H1 (cell line): Measurements from ENCODE around the gene NME4. TPM values are rescaled to one million over a fixed set of nuclear protein-coding genes. Genes with fewer than 3 reads are reported as not detected.

ENCODE experiments used
- CTBP2 ChIP-seq: IDR thresholded peaks from 2 replicates; pipeline ENCODE4 v1.7.0; 2011; ENCODE audit warnings: borderline replicate concordance, mild to moderate bottlenecking, moderate library complexity, mixed read lengths, low read length; ENCODE audit not compliant: insufficient read depth, insufficient read length
- SRF ChIP-seq: IDR thresholded peaks from 2 replicates; pipeline ENCODE4 v1.6.1; 2011; ENCODE audit warnings: mild to moderate bottlenecking, low read depth, low read length, moderate library complexity
- polyA plus RNA-seq, 7 experiments: library from polyadenylated mRNA; depleted of rRNA in 3 of 7; stranded (reverse) in 5 of 7; unstranded in 2 of 7; fragments of >200 nt in 5 of 7; fragments of 200-250 nt in 2 of 7; gene quantifications; 1 replicate in 5 of 7; 2 replicates in 1 of 7; 4 replicates in 1 of 7; pipeline versions ENCODE4 v1.2.1 to v1.2.3, GENCODE V29; 2011 to 2013; ENCODE audit warnings: missing spikeins in 2 of 7, mixed read lengths in 2 of 7
- total RNA-seq: library from RNA; stranded (reverse); fragmentation: NEBNext Ultra II Directional; extraction: Animal tissue kit (Norgen Biotek cat#: 25700); gene quantifications from 2 replicates; pipeline ENCODE4 v1.2.1, GENCODE V29; 2021
- TF ChIP-seq, protein P1 (sequence below): fragments of 300-600 bp; sonication (generic); IDR thresholded peaks from 2 replicates; pipeline ENCODE4 v1.7.1; 2012; ENCODE audit warnings: low read length, moderate library complexity, mild to moderate bottlenecking, inconsistent platforms; ENCODE audit not compliant: insufficient replicate concordance

Gene NME4
- total and polyA plus RNA-seq, 2 of the 8 experiments (the other 6 are each of a cell fraction or from before 2014, with no cell fraction given) = 408 to 863 TPM

DNA sequence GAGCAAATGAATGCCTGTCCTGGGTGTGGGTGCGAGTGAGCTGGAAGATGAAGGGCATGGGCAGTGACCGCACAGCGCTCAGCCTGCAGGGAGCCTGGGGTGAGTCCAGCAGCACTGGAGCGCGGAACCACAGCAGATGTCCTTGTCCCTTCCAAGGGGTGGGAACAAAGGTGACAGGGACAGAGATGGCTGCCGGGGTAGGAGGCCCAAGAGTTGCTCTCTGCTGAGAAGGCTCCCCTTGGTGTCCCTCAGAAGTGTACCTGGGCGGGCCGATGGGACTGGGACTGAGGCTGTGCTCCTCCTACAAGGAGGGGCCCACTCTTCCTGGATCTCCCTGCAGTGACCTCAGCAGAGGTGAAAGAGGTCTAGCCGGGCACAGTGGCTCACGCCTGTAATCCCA is 7.6 kb upstream of the NME4 start (continued):
- TF ChIP-seq, protein P1, sequence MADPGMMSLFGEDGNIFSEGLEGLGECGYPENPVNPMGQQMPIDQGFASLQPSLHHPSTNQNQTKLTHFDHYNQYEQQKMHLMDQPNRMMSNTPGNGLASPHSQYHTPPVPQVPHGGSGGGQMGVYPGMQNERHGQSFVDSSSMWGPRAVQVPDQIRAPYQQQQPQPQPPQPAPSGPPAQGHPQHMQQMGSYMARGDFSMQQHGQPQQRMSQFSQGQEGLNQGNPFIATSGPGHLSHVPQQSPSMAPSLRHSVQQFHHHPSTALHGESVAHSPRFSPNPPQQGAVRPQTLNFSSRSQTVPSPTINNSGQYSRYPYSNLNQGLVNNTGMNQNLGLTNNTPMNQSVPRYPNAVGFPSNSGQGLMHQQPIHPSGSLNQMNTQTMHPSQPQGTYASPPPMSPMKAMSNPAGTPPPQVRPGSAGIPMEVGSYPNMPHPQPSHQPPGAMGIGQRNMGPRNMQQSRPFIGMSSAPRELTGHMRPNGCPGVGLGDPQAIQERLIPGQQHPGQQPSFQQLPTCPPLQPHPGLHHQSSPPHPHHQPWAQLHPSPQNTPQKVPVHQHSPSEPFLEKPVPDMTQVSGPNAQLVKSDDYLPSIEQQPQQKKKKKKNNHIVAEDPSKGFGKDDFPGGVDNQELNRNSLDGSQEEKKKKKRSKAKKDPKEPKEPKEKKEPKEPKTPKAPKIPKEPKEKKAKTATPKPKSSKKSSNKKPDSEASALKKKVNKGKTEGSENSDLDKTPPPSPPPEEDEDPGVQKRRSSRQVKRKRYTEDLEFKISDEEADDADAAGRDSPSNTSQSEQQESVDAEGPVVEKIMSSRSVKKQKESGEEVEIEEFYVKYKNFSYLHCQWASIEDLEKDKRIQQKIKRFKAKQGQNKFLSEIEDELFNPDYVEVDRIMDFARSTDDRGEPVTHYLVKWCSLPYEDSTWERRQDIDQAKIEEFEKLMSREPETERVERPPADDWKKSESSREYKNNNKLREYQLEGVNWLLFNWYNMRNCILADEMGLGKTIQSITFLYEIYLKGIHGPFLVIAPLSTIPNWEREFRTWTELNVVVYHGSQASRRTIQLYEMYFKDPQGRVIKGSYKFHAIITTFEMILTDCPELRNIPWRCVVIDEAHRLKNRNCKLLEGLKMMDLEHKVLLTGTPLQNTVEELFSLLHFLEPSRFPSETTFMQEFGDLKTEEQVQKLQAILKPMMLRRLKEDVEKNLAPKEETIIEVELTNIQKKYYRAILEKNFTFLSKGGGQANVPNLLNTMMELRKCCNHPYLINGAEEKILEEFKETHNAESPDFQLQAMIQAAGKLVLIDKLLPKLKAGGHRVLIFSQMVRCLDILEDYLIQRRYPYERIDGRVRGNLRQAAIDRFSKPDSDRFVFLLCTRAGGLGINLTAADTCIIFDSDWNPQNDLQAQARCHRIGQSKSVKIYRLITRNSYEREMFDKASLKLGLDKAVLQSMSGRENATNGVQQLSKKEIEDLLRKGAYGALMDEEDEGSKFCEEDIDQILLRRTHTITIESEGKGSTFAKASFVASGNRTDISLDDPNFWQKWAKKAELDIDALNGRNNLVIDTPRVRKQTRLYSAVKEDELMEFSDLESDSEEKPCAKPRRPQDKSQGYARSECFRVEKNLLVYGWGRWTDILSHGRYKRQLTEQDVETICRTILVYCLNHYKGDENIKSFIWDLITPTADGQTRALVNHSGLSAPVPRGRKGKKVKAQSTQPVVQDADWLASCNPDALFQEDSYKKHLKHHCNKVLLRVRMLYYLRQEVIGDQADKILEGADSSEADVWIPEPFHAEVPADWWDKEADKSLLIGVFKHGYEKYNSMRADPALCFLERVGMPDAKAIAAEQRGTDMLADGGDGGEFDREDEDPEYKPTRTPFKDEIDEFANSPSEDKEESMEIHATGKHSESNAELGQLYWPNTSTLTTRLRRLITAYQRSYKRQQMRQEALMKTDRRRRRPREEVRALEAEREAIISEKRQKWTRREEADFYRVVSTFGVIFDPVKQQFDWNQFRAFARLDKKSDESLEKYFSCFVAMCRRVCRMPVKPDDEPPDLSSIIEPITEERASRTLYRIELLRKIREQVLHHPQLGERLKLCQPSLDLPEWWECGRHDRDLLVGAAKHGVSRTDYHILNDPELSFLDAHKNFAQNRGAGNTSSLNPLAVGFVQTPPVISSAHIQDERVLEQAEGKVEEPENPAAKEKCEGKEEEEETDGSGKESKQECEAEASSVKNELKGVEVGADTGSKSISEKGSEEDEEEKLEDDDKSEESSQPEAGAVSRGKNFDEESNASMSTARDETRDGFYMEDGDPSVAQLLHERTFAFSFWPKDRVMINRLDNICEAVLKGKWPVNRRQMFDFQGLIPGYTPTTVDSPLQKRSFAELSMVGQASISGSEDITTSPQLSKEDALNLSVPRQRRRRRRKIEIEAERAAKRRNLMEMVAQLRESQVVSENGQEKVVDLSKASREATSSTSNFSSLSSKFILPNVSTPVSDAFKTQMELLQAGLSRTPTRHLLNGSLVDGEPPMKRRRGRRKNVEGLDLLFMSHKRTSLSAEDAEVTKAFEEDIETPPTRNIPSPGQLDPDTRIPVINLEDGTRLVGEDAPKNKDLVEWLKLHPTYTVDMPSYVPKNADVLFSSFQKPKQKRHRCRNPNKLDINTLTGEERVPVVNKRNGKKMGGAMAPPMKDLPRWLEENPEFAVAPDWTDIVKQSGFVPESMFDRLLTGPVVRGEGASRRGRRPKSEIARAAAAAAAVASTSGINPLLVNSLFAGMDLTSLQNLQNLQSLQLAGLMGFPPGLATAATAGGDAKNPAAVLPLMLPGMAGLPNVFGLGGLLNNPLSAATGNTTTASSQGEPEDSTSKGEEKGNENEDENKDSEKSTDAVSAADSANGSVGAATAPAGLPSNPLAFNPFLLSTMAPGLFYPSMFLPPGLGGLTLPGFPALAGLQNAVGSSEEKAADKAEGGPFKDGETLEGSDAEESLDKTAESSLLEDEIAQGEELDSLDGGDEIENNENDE = no peak
- TF ChIP-seq SRF (no peak), CTBP2 (no peak)
